ENCODE results near the gene EDEM3.

The EDEM3 gene

GRCh38 chr1:184640505-184640904 is 114.2 kb downstream of the EDEM3 start:
- FAIRE-seq (no peak), DNase-seq (ENCODE audit: insufficient read length, low spot score) (no peak)
- no peak for TF ChIP-seq CTCF (IDR thresholded peaks at IDR 0.05; ENCODE audit: insufficient read depth, missing control alignments)
